ENCODE results near the gene PCSK6.

PCSK6 gene

GRCh38 chr15:101522621-101523559 is 33.4 kb upstream of the PCSK6 start:
- no peak for DNase-seq

GRCh38 chr15:101522091-101522490 is 32.6 kb upstream of the PCSK6 start:
- DNase-seq = no peak

- DNase-seq = peak; percentile 62 to 73
Observed at GRCh38 chr15:101521591-101521990, 32.1 kb upstream of the PCSK6 start.

- no peak for DNase-seq
Observed at GRCh38 chr15:101521069-101521468, 31.6 kb upstream of the PCSK6 start.

- DNase-seq = no peak
Observed at GRCh38 chr15:101520395-101520794, 30.9 kb upstream of the PCSK6 start.

GRCh38 chr15:101517504-101517903 is 28.0 kb upstream of the PCSK6 start:
- DNase-seq = no peak

- DNase-seq = no peak
Observed at GRCh38 chr15:101514318-101514717, 24.8 kb upstream of the PCSK6 start.

- DNase-seq = no peak
Observed at GRCh38 chr15:101511717-101512116, 22.2 kb upstream of the PCSK6 start.

- DNase-seq = peak in 1 of 2 experiments; percentile 5
Observed at GRCh38 chr15:101510212-101511197, 21.0 kb upstream of the PCSK6 start.

- no peak for DNase-seq
Observed at GRCh38 chr15:101509279-101509678, 19.8 kb upstream of the PCSK6 start.

GRCh38 chr15:101506491-101506890 is 17.0 kb upstream of the PCSK6 start:
- DNase-seq = no peak

GRCh38 chr15:101505610-101506337 is 16.3 kb upstream of the PCSK6 start:
- no peak for DNase-seq

- no peak for DNase-seq
Observed at GRCh38 chr15:101504866-101505609, 15.5 kb upstream of the PCSK6 start.

GRCh38 chr15:101504373-101504772 is 14.9 kb upstream of the PCSK6 start:
- no peak for DNase-seq

GRCh38 chr15:101503296-101503599 is 13.7 kb upstream of the PCSK6 start:
- DNase-seq = no peak

GRCh38 chr15:101502572-101503295 is 13.2 kb upstream of the PCSK6 start:
- DNase-seq = no peak

- DNase-seq = peak; percentile 5 to 13
Observed at GRCh38 chr15:101501703-101502373, 12.3 kb upstream of the PCSK6 start.

- DNase-seq = no peak
Observed at GRCh38 chr15:101500865-101501551, 11.5 kb upstream of the PCSK6 start.

- peak; percentile 56 to 80 for DNase-seq
Observed at GRCh38 chr15:101499863-101500713, 10.6 kb upstream of the PCSK6 start.

Data from AML-193 (cell line).